T-cell (primary cell): ENCODE results near the gene OR52E5. TPM values are rescaled to one million over a fixed set of nuclear protein-coding genes. Genes with fewer than 3 reads are reported as not detected.

Source experiments
- ATAC-seq, 4 experiments: fragments of 200-7000 bp in 3 of 4; fragments of 150-1000 bp in 1 of 4; cut with Tn5 transposase; replicated peaks in 1 of 4; 1 replicate in 3 of 4; 2 replicates in 1 of 4; pipeline ENCODE4 v1.10.0; 2021; ENCODE audit warnings: moderate library complexity in 3 of 4, mild to moderate bottlenecking in 2 of 4, moderate number of reproducible peaks in 1 of 4
- CTCF ChIA-PET, 2 donors: fragments of 300-600 bp; sonication (Branson Sonifier 250); formaldehyde crosslinking; loops; one replicate each; lab custom pipeline; 2022; ENCODE audit warnings: antibody characterized with exemption in 2 of 2; lab: Charles Lee
- POLR2A ChIA-PET, 2 donors: fragments of 300-600 bp; sonication (Branson Sonifier 250); formaldehyde crosslinking; loops; one replicate each; lab custom pipeline; 2022; ENCODE audit warnings: antibody characterized with exemption in 2 of 2; lab: Charles Lee
- DNase-seq, 35 experiments: peaks; one replicate each; pipeline versions ENCODE4 v3.0.0 to v3.0.0-alpha.2; 2013 to 2023
- H3K27ac ChIP-seq: one replicate; pipeline ENCODE4 v1.5.1; 2013; ENCODE audit warnings: low read length
- H3K27me3 ChIP-seq, 2 experiments: replicated peaks in 1 of 2; 1 replicate in 1 of 2; 2 replicates in 1 of 2; pipeline versions ENCODE4 v1.6.1 to v1.7.0; 2013; ENCODE audit warnings: low read length in 1 of 2, mixed read lengths in 1 of 2; ENCODE audit not compliant: control insufficient read depth in 2 of 2, insufficient read depth in 2 of 2; ENCODE audit errors: extremely low read depth in 1 of 2
- H3K36me3 ChIP-seq, 2 donors: 1 replicate in 1 of 2; 2 replicates in 1 of 2; pipeline versions ENCODE4 v1.6.1 to v1.7.0; 2013; ENCODE audit warnings: low read length in 1 of 2; ENCODE audit not compliant: control insufficient read depth in 2 of 2, insufficient read depth in 1 of 2; ENCODE audit errors: extremely low read depth in 1 of 2
- H3K4me1 ChIP-seq, 2 experiments: 1 replicate in 1 of 2; 2 replicates in 1 of 2; pipeline versions ENCODE4 v1.6.1 to v1.7.0; 2013; ENCODE audit warnings: low read length in 2 of 2, mixed read lengths in 1 of 2; ENCODE audit not compliant: insufficient read depth in 2 of 2, control insufficient read depth in 1 of 2; ENCODE audit errors: extremely low read depth in 1 of 2
- H3K4me3 ChIP-seq, 2 donors: 1 replicate in 1 of 2; 2 replicates in 1 of 2; pipeline versions ENCODE4 v1.5.1 to v1.7.0; 2013; ENCODE audit warnings: mild to moderate bottlenecking in 2 of 2, low read length in 1 of 2, moderate library complexity in 1 of 2; ENCODE audit not compliant: control insufficient read depth in 1 of 2; ENCODE audit errors: extremely low read depth in 1 of 2
- H3K9me3 ChIP-seq: 2 replicates; pipeline ENCODE4 v1.7.0; 2013
- H3K27ac Mint-ChIP-seq, 2 donors: one replicate each; pipeline ENCODE4 v1.8.0; 2020 to 2021; ENCODE audit warnings: mild to moderate bottlenecking in 2 of 2, mixed read lengths in 2 of 2
- H3K27me3 Mint-ChIP-seq, 2 donors: one replicate each; pipeline ENCODE4 v1.8.0; 2021 to 2022; ENCODE audit warnings: mixed read lengths in 2 of 2
- H3K36me3 Mint-ChIP-seq: one replicate; pipeline ENCODE4 v1.8.0; 2021; ENCODE audit warnings: mixed read lengths
- H3K4me1 Mint-ChIP-seq, 3 donors: one replicate each; pipeline ENCODE4 v1.8.0; 2020 to 2022; ENCODE audit warnings: mixed read lengths in 3 of 3, mild to moderate bottlenecking in 1 of 3
- H3K4me3 Mint-ChIP-seq, 3 donors: one replicate each; pipeline ENCODE4 v1.8.0; 2020 to 2022; ENCODE audit warnings: mild to moderate bottlenecking in 3 of 3, mixed read lengths in 3 of 3, moderate library complexity in 3 of 3
- H3K9me3 Mint-ChIP-seq, 3 donors: one replicate each; pipeline ENCODE4 v1.8.0; 2020 to 2022; ENCODE audit warnings: mixed read lengths in 3 of 3
- WGBS: methylation state at CpG from one replicate; pipeline ENCODE4 v1.1.5; 2013; ENCODE audit warnings: missing lambda C conversion rate; ENCODE audit not compliant: insufficient coverage; 5-methylcytosine and 5-hydroxymethylcytosine counted together
- total RNA-seq, 35 experiments: library from RNA in 6 of 35; stranded (reverse) in 6 of 35; fragments of 120-200 nt in 1 of 35; gene quantifications; one replicate each; pipeline versions ENCODE4 v1.2.1 to v1.2.4 and lab custom pipeline; 2013 to 2026

OR52E5 gene
- total RNA-seq, 5 donors from 2014 or later (not counting 1 experiment from before 2014, with no cell fraction given): not detected

DNA sequence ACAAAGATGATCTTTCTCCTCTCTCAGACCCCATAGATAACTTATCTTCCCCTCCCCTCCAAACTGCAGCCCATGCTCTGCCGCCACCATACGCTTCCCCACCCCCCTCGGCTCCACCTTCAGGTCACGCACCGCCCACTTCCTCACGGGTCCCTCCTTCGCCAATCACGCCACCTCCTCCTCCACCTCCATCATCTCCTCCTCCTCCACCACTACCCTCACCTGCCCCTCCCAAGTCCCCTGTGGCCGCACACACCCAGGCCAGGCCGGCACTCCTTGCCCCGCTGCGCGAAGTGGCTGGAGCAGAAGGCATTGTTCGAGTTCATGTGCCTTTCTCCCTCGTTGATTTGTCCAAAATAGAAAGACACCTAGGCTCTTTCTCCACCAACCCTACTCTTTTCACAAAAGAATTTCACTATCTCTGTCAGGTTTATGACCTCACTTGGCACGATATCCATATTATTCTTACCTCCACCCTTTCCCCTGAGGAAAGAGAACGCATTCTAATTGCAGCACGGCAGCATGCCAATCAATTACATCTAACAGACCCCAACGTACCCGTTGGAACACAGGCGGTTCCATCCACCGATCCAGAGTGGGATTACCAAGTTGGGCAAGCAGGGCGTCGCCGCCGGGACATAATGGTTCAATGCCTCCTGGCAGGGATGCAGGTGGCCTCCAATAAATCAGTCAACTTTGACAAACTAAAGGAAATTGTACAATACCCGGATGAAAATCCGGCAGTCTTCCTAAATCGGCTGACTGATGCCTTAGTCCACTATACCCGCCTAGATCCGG lies 36.8 kb downstream of the OR52E5 start:
- no peak overlapping the region for H3K4me3 ChIP-seq
- H3K27ac ChIP-seq: no peak overlapping the region
- ChIA-PET CTCF (no interaction called here), POLR2A (no interaction called here)
- no peaks in the 10 kb centered on the region for H3K4me1 ChIP-seq
- Mint-ChIP-seq H3K36me3 (no peaks in the 10 kb centered on the region), H3K4me1 (no peaks in the 10 kb centered on the region), H3K4me3 (no peak overlapping the region), H3K9me3 (peaks cover 5 to 37% (median 6%) of the 10 kb centered on the region in 3 donors), H3K27me3 (peaks cover 0 to 3% of the 10 kb centered on the region in 2 donors), H3K27ac (no peak overlapping the region)
- DNase-seq (no peak), ATAC-seq (no peak)
- peaks cover 0 to 12% of the 10 kb centered on the region in 2 experiments for H3K27me3 ChIP-seq
- 86% methylated on average over 31 of the region's 31 CpGs for WGBS
- H3K9me3 ChIP-seq: no peaks in the 10 kb centered on the region
- H3K36me3 ChIP-seq: no peaks in the 10 kb centered on the region

DNA sequence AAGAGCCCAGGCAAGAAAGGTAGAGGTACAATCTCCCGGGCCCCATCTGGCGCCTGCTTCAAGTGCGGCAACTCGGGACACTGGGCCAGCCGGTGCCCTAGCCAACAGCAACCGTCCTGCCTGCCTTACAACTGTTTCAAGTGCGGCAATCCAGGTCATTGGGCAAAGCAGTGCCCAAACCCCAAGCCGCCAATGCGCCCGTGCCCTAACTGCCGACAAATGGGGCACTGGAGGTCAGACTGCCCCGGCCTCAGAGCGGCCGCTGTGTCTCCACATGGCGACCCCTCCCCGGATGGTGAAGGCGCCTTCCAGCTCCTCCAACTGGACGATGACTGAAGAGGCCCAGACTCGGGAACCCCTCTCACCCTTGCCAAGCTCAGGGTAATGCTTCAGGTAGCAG lies 37.6 kb downstream of the OR52E5 start:
- peaks cover 0 to 12% of the 10 kb centered on the region in 2 experiments for H3K27me3 ChIP-seq
- Mint-ChIP-seq H3K27ac (no peak overlapping the region), H3K9me3 (peaks cover 3 to 28% (median 6%) of the 10 kb centered on the region in 3 donors)

DNA sequence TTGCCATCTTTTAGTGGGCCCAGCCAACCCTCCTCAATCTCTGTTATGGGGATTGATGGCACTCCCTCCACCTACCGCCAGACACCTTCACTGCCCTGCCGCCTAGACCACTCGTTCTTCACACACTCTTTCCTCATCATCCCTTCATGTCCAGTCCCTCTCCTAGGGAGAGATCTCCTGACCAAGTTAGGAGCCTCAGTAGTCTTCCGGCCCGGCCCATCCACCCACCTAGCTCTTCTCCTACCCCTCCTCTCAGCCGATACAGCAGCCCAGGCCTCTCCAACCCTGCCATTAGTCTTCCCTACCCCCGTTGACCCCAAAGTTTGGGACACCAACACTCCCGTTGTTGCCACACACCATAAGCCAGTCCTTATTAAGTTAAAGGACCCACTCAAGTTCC lies 38.1 kb downstream of the OR52E5 start:
- Mint-ChIP-seq H3K27ac (no peak overlapping the region), H3K36me3 (no peaks in the 10 kb centered on the region), H3K27me3 (peaks cover 0 to 3% of the 10 kb centered on the region in 2 donors), H3K4me3 (no peak overlapping the region), H3K4me1 (no peaks in the 10 kb centered on the region), H3K9me3 (peaks cover 2 to 28% (median 10%) of the 10 kb centered on the region in 3 donors)
- WGBS: 94% methylated on average over 8 of the region's 8 CpGs
- POLR2A ChIA-PET: no interaction called here
- no peaks in the 10 kb centered on the region for H3K4me1 ChIP-seq
- ATAC-seq (no peak), DNase-seq (no peak)
- H3K4me3 ChIP-seq: no peak overlapping the region
- H3K9me3 ChIP-seq: no peaks in the 10 kb centered on the region
- no peaks in the 10 kb centered on the region for H3K36me3 ChIP-seq
- H3K27ac ChIP-seq: no peak overlapping the region
- H3K27me3 ChIP-seq: peaks cover 0 to 12% of the 10 kb centered on the region in 2 experiments
- CTCF ChIA-PET: no interaction called here

More for the DNA sequence above, 37.6 kb downstream of the OR52E5 start:
- POLR2A ChIA-PET: no interaction called here
- DNase-seq (no peak), ATAC-seq (no peak)
- Mint-ChIP-seq H3K4me3 (no peak overlapping the region), H3K36me3 (no peaks in the 10 kb centered on the region), H3K4me1 (no peaks in the 10 kb centered on the region), H3K27me3 (peaks cover 0 to 3% of the 10 kb centered on the region in 2 donors)
- CTCF ChIA-PET: no interaction called here
- Histone ChIP-seq H3K9me3 (no peaks in the 10 kb centered on the region), H3K4me1 (no peaks in the 10 kb centered on the region), H3K27ac (no peak overlapping the region), H3K36me3 (no peaks in the 10 kb centered on the region), H3K4me3 (no peak overlapping the region)
- WGBS: 92% methylated on average over 19 of the region's 19 CpGs

DNA sequence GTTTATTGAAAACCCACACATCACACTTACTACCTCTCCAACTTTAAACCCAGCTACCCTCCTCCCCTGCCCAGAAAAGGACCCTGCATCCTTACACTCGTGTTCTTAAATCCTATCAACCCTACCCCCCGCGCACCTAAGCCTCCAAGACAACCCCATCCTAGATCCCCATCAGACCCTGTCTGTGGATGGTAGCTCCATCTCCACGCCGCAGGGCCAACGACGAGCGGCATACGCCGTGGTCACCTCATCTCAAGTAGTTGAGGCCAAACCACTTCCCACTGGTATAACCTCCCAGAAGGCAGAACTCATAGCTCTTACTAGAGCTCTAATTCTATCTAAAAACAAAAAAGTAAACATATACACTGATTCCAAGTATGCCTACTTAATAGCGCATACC lies 39.7 kb downstream of the OR52E5 start:
- no peaks in the 10 kb centered on the region for H3K36me3 ChIP-seq
- WGBS: 94% methylated on average over 11 of the region's 11 CpGs
- no peak for ATAC-seq
- H3K4me1 ChIP-seq: no peaks in the 10 kb centered on the region
- H3K36me3 Mint-ChIP-seq: no peaks in the 10 kb centered on the region
- H3K9me3 ChIP-seq: no peaks in the 10 kb centered on the region
- DNase-seq: no peak
- H3K4me3 Mint-ChIP-seq: no peak overlapping the region
- H3K9me3 Mint-ChIP-seq: peaks cover 2 to 24% (median 10%) of the 10 kb centered on the region in 3 donors
- H3K27me3 Mint-ChIP-seq: peaks cover 0 to 5% of the 10 kb centered on the region in 2 donors
- H3K4me1 Mint-ChIP-seq: no peaks in the 10 kb centered on the region
- peak overlapping the region in 1 of 2 donors; percentile 19 for H3K27ac Mint-ChIP-seq
- no peak overlapping the region for H3K27ac ChIP-seq
- ChIA-PET CTCF (no interaction called here), POLR2A (no interaction called here)
- H3K4me3 ChIP-seq: no peak overlapping the region
- H3K27me3 ChIP-seq: peaks cover 0 to 12% of the 10 kb centered on the region in 2 experiments

DNA sequence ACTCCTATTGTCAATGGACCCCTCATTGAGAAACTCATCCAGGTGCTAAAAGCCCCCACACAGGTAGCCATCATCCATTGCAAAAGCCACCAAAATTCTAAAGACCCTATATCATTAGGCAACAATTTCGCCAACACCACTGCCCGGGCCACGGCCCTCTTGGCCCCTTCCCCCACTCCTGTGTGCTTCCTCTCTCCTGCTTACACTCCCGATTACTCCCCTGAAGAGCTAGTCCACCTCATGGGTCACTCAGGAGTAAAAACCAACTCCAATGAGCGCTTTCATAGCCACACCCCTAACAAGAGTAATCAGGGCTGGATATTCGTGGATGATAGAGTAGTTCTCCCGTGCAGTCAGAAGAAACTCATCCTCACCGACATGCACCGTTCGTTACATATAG lies 40.1 kb downstream of the OR52E5 start:
- Histone ChIP-seq H3K4me1 (no peaks in the 10 kb centered on the region), H3K9me3 (no peaks in the 10 kb centered on the region), H3K27me3 (peaks cover 0 to 12% of the 10 kb centered on the region in 2 experiments), H3K4me3 (no peak overlapping the region), H3K27ac (no peak overlapping the region), H3K36me3 (no peaks in the 10 kb centered on the region)
- no peaks in the 10 kb centered on the region for H3K4me1 Mint-ChIP-seq
- DNase-seq (no peak), ATAC-seq (no peak)
- no peak overlapping the region for H3K27ac Mint-ChIP-seq
- no peaks in the 10 kb centered on the region for H3K36me3 Mint-ChIP-seq
- ChIA-PET CTCF (no interaction called here), POLR2A (no interaction called here)
- 95% methylated on average over 6 of the region's 10 CpGs for WGBS
- H3K4me3 Mint-ChIP-seq: no peak overlapping the region
- peaks cover 2 to 25% (median 10%) of the 10 kb centered on the region in 3 donors for H3K9me3 Mint-ChIP-seq
- H3K27me3 Mint-ChIP-seq: peaks cover 0 to 5% of the 10 kb centered on the region in 2 donors

DNA sequence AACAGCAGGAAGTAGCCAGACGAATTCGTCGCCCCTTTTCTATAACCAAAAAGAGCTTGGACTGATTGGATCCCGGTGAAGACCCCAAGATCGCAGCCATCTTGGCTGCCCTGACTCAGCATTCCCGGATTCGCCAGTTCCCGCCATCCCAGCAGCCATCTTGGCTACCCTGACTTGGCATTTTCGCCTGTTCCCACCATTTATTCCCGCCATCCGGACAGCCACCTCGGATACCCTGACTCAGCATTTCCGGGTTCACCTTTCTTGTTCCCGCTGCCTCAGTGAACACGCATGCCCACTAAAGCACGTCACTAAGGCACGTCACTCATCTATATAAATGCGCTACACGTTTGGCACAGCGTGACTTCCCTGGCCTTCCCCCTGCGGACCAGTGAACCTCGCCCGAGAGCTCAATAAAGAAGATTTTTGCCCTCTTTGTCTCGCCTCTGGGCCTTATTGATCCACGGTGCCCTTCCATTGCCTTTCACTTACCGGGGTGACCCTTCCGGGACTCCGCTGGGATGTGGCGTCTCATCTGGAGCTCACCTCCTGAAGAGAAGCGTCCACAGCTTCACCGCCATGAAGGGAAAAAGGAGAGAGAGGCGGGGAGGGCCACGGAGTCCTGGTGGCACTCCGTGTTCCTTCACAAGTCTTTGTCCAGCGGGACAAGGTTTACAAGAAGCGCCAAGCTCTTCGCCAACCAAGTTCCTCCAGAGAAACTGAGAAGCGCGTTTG lies 45.0 kb downstream of the OR52E5 start:
- H3K4me3 ChIP-seq: no peak overlapping the region
- no peak for DNase-seq
- no peaks in the 10 kb centered on the region for H3K4me1 ChIP-seq
- Mint-ChIP-seq H3K9me3 (peaks cover 0 to 5% (median 3%) of the 10 kb centered on the region in 3 donors), H3K4me3 (peak overlapping the region in 1 of 3 donors; percentile 26), H3K4me1 (no peaks in the 10 kb centered on the region), H3K36me3 (no peaks in the 10 kb centered on the region), H3K27ac (no peak overlapping the region), H3K27me3 (peaks cover 6 to 7% of the 10 kb centered on the region in 2 donors)
- ChIA-PET POLR2A (no interaction called here), CTCF (no interaction called here)
- no peak for ATAC-seq
- 92% methylated on average over 35 of the region's 39 CpGs for WGBS
- no peaks in the 10 kb centered on the region for H3K9me3 ChIP-seq
- peaks cover 0 to 5% of the 10 kb centered on the region in 2 experiments for H3K27me3 ChIP-seq
- no peak overlapping the region for H3K27ac ChIP-seq
- no peaks in the 10 kb centered on the region for H3K36me3 ChIP-seq
